ENCODE data around the gene RFX1.

- TF ChIP-seq CTCF (tag by site-specific recombination; IDR thresholded peaks at IDR 0.05) (no peak), ZNF610 (tag by site-specific recombination; IDR thresholded peaks at IDR 0.05; ENCODE audit: borderline replicate concordance) (no peak), SP2 (tag by site-specific recombination; IDR thresholded peaks at IDR 0.05) (no peak), KLF7 (tag by site-specific recombination; IDR thresholded peaks at IDR 0.05; ENCODE audit: borderline replicate concordance) (no peak), TCF7L2 (IDR thresholded peaks at IDR 0.05; ENCODE audit: borderline replicate concordance, low read depth, low read length) (no peak), ZNF2 (tag by site-specific recombination; IDR thresholded peaks at IDR 0.05) (no peak), ZNF660 (tag by site-specific recombination; IDR thresholded peaks at IDR 0.05) (no peak), ZNF132 (tag by site-specific recombination; IDR thresholded peaks at IDR 0.05; ENCODE audit: borderline replicate concordance) (no peak), ZBTB49 (tag by site-specific recombination; IDR thresholded peaks at IDR 0.05; ENCODE audit: low read depth) (no peak)
Measured at GRCh38 chr19:13951799-13952153, 54.3 kb downstream of the RFX1 start.
